ENCODE measurements around the gene TNFAIP6. TPM values are rescaled to one million over a fixed set of nuclear protein-coding genes. Genes with fewer than 3 reads are reported as not detected.

TNFAIP6 gene
- total RNA-seq, 1 donor from 2014 or later: 0.40 TPM

DNA sequence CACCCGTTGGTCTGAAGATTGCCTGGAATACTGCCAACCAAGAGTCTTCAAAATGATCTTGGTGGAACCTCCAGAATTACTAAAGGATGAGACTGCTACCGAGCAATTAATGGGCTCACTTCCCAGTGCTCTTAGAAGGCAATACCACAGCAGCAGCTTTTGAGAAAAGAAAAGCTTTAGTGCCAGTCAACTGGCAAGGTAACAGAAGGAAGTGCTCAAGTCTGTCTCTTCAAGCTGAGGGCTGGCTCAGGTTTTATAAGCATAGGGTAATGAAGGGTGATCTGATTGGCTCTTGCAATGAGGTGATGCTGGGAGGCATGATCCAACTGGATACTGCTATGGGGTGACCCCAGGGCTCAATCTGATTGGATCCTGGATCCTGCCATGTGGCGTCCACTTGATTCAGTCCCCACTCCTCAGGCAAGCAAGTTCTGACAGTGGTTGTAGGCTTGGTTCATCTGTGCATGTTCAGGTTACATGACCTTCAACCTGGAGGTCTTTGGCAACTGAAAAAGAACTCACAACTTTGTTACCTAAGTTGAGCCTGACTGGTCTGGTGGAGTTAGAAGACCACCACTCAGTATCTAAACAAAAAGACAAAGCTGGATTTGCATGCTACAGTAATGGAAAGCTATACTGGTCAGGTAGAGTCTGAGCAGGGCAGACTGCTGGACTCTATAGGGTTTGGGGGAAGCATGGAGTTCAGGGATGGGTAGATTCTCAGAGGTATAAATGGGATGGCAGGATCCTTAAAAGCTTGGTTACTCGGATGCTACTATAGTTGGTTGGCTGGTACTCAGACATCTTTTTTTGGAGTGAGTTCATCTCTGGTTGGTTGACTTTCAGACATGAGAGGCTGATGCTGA is 38.4 kb downstream of the TNFAIP6 start:
- Mint-ChIP-seq H3K4me3 (no peak overlapping the region), H3K27ac (ENCODE audit: unreplicated experiment) (no peak overlapping the region), H3K4me1 (no peaks in the 10 kb centered on the region), H3K9me3 (peaks cover 2% of the 10 kb centered on the region), H3K27me3 (ENCODE audit: low read depth) (no peaks in the 10 kb centered on the region), H3K36me3 (ENCODE audit: low read depth) (no peaks in the 10 kb centered on the region)
- no peak for DNase-seq (ENCODE audit: low read depth, low spot score)
- TF ChIP-seq CTCF (conservative IDR thresholded peaks at IDR 0.05): no peak

DNA sequence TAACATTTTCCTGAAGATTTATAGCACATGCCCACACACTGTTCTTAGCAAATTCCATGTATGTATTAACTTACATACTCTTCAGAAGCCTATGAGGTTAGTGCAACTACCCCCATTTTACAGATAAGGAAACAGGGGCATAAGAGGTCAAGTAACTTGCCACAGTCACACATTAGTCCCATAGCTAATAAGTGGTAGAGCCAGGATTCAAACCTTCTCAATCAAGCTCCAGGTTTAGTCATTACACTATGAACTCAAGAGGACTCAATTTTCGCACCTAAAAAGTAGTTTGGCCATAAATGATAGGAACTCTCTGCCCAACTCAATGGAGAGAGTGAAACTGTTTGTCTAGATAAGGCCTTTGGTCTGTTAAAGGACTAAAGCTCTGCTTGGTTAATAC is 42.6 kb downstream of the TNFAIP6 start:
- H3K36me3 Mint-ChIP-seq (ENCODE audit: low read depth): no peaks in the 10 kb centered on the region
- no peak for TF ChIP-seq CTCF (conservative IDR thresholded peaks at IDR 0.05)
- no peak for DNase-seq (ENCODE audit: low read depth, low spot score)
- H3K27ac Mint-ChIP-seq (ENCODE audit: unreplicated experiment): no peak overlapping the region
- no peaks in the 10 kb centered on the region for H3K4me1 Mint-ChIP-seq
- H3K27me3 Mint-ChIP-seq (ENCODE audit: low read depth): no peaks in the 10 kb centered on the region
- H3K9me3 Mint-ChIP-seq: no peaks in the 10 kb centered on the region
- no peak overlapping the region for H3K4me3 Mint-ChIP-seq

DNA sequence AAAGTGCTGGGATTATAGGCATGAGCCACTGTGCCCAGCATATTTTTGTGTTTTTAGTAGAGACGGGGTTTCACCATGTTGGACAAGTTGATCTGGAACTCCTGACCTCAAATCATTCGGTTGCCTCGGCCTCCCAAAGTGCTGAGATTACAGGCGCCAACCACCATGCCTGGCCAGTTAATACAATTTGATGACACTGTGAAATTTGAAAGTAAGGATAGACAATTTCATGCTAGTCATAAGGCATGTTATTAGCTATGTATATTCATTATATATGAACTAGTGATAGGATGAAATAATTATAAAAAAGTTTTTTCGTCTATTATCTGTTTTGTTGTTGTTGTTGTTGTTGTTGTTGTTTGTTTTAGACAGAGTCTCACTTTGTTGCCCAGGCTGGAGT is 43.8 kb downstream of the TNFAIP6 start:
- H3K36me3 Mint-ChIP-seq (ENCODE audit: low read depth): no peaks in the 10 kb centered on the region
- H3K4me1 Mint-ChIP-seq: no peaks in the 10 kb centered on the region
- DNase-seq (ENCODE audit: low read depth, low spot score): no peak
- H3K27ac Mint-ChIP-seq (ENCODE audit: unreplicated experiment): no peak overlapping the region
- no peaks in the 10 kb centered on the region for H3K9me3 Mint-ChIP-seq
- no peak for TF ChIP-seq CTCF (conservative IDR thresholded peaks at IDR 0.05)
- H3K4me3 Mint-ChIP-seq: no peak overlapping the region
- no peaks in the 10 kb centered on the region for H3K27me3 Mint-ChIP-seq (ENCODE audit: low read depth)

GRCh38 chr2:151403914-151404313 is 46.5 kb downstream of the TNFAIP6 start:
- H3K27ac Mint-ChIP-seq (ENCODE audit: unreplicated experiment): no peak overlapping the region
- H3K4me3 Mint-ChIP-seq: no peak overlapping the region

GRCh38 chr2:151405376-151405775 is 48.0 kb downstream of the TNFAIP6 start:
- Mint-ChIP-seq H3K4me1 (peaks cover 7% of the 10 kb centered on the region), H3K27me3 (ENCODE audit: low read depth) (no peaks in the 10 kb centered on the region), H3K9me3 (peaks cover 3% of the 10 kb centered on the region), H3K4me3 (no peak overlapping the region), H3K27ac (ENCODE audit: unreplicated experiment) (no peak overlapping the region), H3K36me3 (ENCODE audit: low read depth) (peaks cover 2% of the 10 kb centered on the region)
- TF ChIP-seq CTCF (conservative IDR thresholded peaks at IDR 0.05): no peak
- DNase-seq (ENCODE audit: low read depth, low spot score): no peak

More at GRCh38 chr2:151403914-151404313, 46.5 kb downstream of the TNFAIP6 start:
- DNase-seq (ENCODE audit: low read depth, low spot score): no peak
- H3K4me1 Mint-ChIP-seq: no peaks in the 10 kb centered on the region
- no peaks in the 10 kb centered on the region for H3K36me3 Mint-ChIP-seq (ENCODE audit: low read depth)
- no peak for TF ChIP-seq CTCF (conservative IDR thresholded peaks at IDR 0.05)
- H3K9me3 Mint-ChIP-seq: no peaks in the 10 kb centered on the region
- no peaks in the 10 kb centered on the region for H3K27me3 Mint-ChIP-seq (ENCODE audit: low read depth)

All from neural crest cell (in vitro differentiated cells).